ENCODE data around the gene BNIP1.

Gene BNIP1

GRCh38 chr5:173208296-173208695, 64.0 kb downstream of the BNIP1 start:
- no peak for ATAC-seq
- no peak for TF ChIP-seq ZNF70 (CRISPR knock-in tag; IDR thresholded peaks at IDR 0.05)
- TF ChIP-seq PPARA (CRISPR knock-in tag; IDR thresholded peaks at IDR 0.05; ENCODE audit: borderline replicate concordance), result no peak
- no peak for TF ChIP-seq ARNTL (CRISPR knock-in tag; IDR thresholded peaks at IDR 0.05; ENCODE audit: borderline replicate concordance, low read depth)
- no peak for TF ChIP-seq SNAI2 (CRISPR knock-in tag; IDR thresholded peaks at IDR 0.05)
- TF ChIP-seq, protein P1, sequence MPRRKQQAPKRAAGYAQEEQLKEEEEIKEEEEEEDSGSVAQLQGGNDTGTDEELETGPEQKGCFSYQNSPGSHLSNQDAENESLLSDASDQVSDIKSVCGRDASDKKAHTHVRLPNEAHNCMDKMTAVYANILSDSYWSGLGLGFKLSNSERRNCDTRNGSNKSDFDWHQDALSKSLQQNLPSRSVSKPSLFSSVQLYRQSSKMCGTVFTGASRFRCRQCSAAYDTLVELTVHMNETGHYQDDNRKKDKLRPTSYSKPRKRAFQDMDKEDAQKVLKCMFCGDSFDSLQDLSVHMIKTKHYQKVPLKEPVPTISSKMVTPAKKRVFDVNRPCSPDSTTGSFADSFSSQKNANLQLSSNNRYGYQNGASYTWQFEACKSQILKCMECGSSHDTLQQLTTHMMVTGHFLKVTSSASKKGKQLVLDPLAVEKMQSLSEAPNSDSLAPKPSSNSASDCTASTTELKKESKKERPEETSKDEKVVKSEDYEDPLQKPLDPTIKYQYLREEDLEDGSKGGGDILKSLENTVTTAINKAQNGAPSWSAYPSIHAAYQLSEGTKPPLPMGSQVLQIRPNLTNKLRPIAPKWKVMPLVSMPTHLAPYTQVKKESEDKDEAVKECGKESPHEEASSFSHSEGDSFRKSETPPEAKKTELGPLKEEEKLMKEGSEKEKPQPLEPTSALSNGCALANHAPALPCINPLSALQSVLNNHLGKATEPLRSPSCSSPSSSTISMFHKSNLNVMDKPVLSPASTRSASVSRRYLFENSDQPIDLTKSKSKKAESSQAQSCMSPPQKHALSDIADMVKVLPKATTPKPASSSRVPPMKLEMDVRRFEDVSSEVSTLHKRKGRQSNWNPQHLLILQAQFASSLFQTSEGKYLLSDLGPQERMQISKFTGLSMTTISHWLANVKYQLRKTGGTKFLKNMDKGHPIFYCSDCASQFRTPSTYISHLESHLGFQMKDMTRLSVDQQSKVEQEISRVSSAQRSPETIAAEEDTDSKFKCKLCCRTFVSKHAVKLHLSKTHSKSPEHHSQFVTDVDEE (CRISPR knock-in tag; IDR thresholded peaks at IDR 0.05), result no peak
- TF ChIP-seq GLIS3 (CRISPR knock-in tag; IDR thresholded peaks at IDR 0.05), result no peak
- no peak for TF ChIP-seq OSR1 (CRISPR knock-in tag; IDR thresholded peaks at IDR 0.05)
- no peak for TF ChIP-seq ISL1 (CRISPR knock-in tag; IDR thresholded peaks at IDR 0.05)
- TF ChIP-seq, protein P2, sequence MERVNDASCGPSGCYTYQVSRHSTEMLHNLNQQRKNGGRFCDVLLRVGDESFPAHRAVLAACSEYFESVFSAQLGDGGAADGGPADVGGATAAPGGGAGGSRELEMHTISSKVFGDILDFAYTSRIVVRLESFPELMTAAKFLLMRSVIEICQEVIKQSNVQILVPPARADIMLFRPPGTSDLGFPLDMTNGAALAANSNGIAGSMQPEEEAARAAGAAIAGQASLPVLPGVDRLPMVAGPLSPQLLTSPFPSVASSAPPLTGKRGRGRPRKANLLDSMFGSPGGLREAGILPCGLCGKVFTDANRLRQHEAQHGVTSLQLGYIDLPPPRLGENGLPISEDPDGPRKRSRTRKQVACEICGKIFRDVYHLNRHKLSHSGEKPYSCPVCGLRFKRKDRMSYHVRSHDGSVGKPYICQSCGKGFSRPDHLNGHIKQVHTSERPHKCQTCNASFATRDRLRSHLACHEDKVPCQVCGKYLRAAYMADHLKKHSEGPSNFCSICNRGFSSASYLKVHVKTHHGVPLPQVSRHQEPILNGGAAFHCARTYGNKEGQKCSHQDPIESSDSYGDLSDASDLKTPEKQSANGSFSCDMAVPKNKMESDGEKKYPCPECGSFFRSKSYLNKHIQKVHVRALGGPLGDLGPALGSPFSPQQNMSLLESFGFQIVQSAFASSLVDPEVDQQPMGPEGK (CRISPR knock-in tag; IDR thresholded peaks at IDR 0.05; ENCODE audit: borderline replicate concordance), result no peak
- TF ChIP-seq RARB (CRISPR knock-in tag; IDR thresholded peaks at IDR 0.05), result no peak
- no peak for TF ChIP-seq BACH2 (CRISPR knock-in tag; IDR thresholded peaks at IDR 0.05; ENCODE audit: borderline replicate concordance)
- TF ChIP-seq ZFP3 (CRISPR knock-in tag; IDR thresholded peaks at IDR 0.05), result no peak
- TF ChIP-seq CSDC2 (CRISPR knock-in tag; IDR thresholded peaks at IDR 0.05), result no peak
- TF ChIP-seq TOX (CRISPR knock-in tag; IDR thresholded peaks at IDR 0.05; ENCODE audit: borderline replicate concordance), result no peak
- TF ChIP-seq, protein P3, sequence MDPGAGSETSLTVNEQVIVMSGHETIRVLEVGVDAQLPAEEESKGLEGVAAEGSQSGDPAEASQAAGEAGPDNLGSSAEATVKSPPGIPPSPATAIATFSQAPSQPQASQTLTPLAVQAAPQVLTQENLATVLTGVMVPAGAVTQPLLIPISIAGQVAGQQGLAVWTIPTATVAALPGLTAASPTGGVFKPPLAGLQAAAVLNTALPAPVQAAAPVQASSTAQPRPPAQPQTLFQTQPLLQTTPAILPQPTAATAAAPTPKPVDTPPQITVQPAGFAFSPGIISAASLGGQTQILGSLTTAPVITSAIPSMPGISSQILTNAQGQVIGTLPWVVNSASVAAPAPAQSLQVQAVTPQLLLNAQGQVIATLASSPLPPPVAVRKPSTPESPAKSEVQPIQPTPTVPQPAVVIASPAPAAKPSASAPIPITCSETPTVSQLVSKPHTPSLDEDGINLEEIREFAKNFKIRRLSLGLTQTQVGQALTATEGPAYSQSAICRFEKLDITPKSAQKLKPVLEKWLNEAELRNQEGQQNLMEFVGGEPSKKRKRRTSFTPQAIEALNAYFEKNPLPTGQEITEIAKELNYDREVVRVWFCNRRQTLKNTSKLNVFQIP (CRISPR knock-in tag; IDR thresholded peaks at IDR 0.05; ENCODE audit: borderline replicate concordance, low read depth), result no peak

- TF ChIP-seq ZC3H10 (CRISPR knock-in tag; IDR thresholded peaks at IDR 0.05), result no peak
- no peak for TF ChIP-seq ZNF8 (CRISPR knock-in tag; IDR thresholded peaks at IDR 0.05)
- TF ChIP-seq, protein P1 (CRISPR knock-in tag; IDR thresholded peaks at IDR 0.05), result no peak
- TF ChIP-seq PPARA (CRISPR knock-in tag; IDR thresholded peaks at IDR 0.05; ENCODE audit: borderline replicate concordance), result no peak
- TF ChIP-seq, protein P2 (CRISPR knock-in tag; IDR thresholded peaks at IDR 0.05; ENCODE audit: borderline replicate concordance), result no peak
- TF ChIP-seq, protein P4, sequence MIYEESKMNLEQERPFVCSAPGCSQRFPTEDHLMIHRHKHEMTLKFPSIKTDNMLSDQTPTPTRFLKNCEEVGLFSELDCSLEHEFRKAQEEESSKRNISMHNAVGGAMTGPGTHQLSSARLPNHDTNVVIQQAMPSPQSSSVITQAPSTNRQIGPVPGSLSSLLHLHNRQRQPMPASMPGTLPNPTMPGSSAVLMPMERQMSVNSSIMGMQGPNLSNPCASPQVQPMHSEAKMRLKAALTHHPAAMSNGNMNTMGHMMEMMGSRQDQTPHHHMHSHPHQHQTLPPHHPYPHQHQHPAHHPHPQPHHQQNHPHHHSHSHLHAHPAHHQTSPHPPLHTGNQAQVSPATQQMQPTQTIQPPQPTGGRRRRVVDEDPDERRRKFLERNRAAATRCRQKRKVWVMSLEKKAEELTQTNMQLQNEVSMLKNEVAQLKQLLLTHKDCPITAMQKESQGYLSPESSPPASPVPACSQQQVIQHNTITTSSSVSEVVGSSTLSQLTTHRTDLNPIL (CRISPR knock-in tag; IDR thresholded peaks at IDR 0.05; ENCODE audit: low read depth), result no peak
- no peak for TF ChIP-seq RARB (CRISPR knock-in tag; IDR thresholded peaks at IDR 0.05)
- no peak for TF ChIP-seq OSR1 (CRISPR knock-in tag; IDR thresholded peaks at IDR 0.05)
- TF ChIP-seq, protein P3 (CRISPR knock-in tag; IDR thresholded peaks at IDR 0.05; ENCODE audit: borderline replicate concordance, low read depth), result no peak
- no peak for TF ChIP-seq TCF4 (CRISPR knock-in tag; IDR thresholded peaks at IDR 0.05; ENCODE audit: borderline replicate concordance)
- no peak for TF ChIP-seq BACH2 (CRISPR knock-in tag; IDR thresholded peaks at IDR 0.05; ENCODE audit: borderline replicate concordance)
- TF ChIP-seq ARNTL (CRISPR knock-in tag; IDR thresholded peaks at IDR 0.05; ENCODE audit: borderline replicate concordance, low read depth), result no peak
- no peak for TF ChIP-seq GLIS3 (CRISPR knock-in tag; IDR thresholded peaks at IDR 0.05)
- TF ChIP-seq SNAI2 (CRISPR knock-in tag; IDR thresholded peaks at IDR 0.05), result no peak
- TF ChIP-seq CSDC2 (CRISPR knock-in tag; IDR thresholded peaks at IDR 0.05), result no peak
- no peak for TF ChIP-seq ZFP30 (CRISPR knock-in tag; IDR thresholded peaks at IDR 0.05)
- TF ChIP-seq ESRRG (CRISPR knock-in tag; IDR thresholded peaks at IDR 0.05), result no peak
- TF ChIP-seq TOX (CRISPR knock-in tag; IDR thresholded peaks at IDR 0.05; ENCODE audit: borderline replicate concordance), result no peak
- no peak for ATAC-seq
Observed at GRCh38 chr5:173210877-173211276, 66.5 kb downstream of the BNIP1 start.
